ENCODE measurements around the gene IL1B.
"Not testable (repeated sequence)": the region's sequence is repeated elsewhere in the genome, so short reads cannot be mapped to it uniquely, and the experiment has no call there.

The IL1B gene

GRCh38 chr2:112849956-112850355 lies 13.4 kb upstream of the IL1B start:
- DNase-seq = no peak

GRCh38 chr2:112848833-112849232 lies 12.3 kb upstream of the IL1B start:
- no peak for DNase-seq

- no peak for DNase-seq
Measured at GRCh38 chr2:112846031-112846430, 9.5 kb upstream of the IL1B start.

- no peak for DNase-seq
Measured at GRCh38 chr2:112843836-112844235, 7.3 kb upstream of the IL1B start.

- DNase-seq = no peak
Measured at GRCh38 chr2:112843288-112843687, 6.7 kb upstream of the IL1B start.

- DNase-seq = no peak
Measured at GRCh38 chr2:112841295-112842044, 4.9 kb upstream of the IL1B start.

GRCh38 chr2:112840068-112840445 lies 3.5 kb upstream of the IL1B start:
- no peak for DNase-seq

GRCh38 chr2:112839407-112840067 lies 3.0 kb upstream of the IL1B start:
- DNase-seq = no peak

GRCh38 chr2:112836163-112836560 lies 417 bp downstream of the IL1B start:
- DNase-seq = no peak

GRCh38 chr2:112835536-112836162 lies 930 bp downstream of the IL1B start:
- no peak for DNase-seq

GRCh38 chr2:112835061-112835501 lies 1.5 kb downstream of the IL1B start:
- DNase-seq = no peak

GRCh38 chr2:112834396-112835037 lies 2.1 kb downstream of the IL1B start:
- no peak for DNase-seq

- DNase-seq = no peak
Measured at GRCh38 chr2:112833976-112834375, 2.6 kb downstream of the IL1B start.

GRCh38 chr2:112833639-112833931 lies 3.0 kb downstream of the IL1B start:
- DNase-seq = not testable (repeated sequence)

- DNase-seq = no peak
Measured at GRCh38 chr2:112832841-112833638, 3.5 kb downstream of the IL1B start.

- DNase-seq = no peak
Measured at GRCh38 chr2:112831946-112832840, 4.4 kb downstream of the IL1B start.

- no peak for DNase-seq
Measured at GRCh38 chr2:112831513-112831845, 5.1 kb downstream of the IL1B start.

- DNase-seq = no peak
Measured at GRCh38 chr2:112830682-112831512, 5.7 kb downstream of the IL1B start.

- no peak for DNase-seq
Measured at GRCh38 chr2:112829961-112830681, 6.5 kb downstream of the IL1B start.
